Tibial nerve (tissue), 4 donors: Measurements from ENCODE around the gene RHOXF2B.

ENCODE experiments used
- CTCF ChIP-seq, 5 experiments: fragments of 200-600 bp in 3 of 5; fragments of 450-650 bp in 2 of 5; sonication (generic) in 3 of 5; IDR thresholded peaks; one replicate each; pipeline ENCODE4 v1.5.1; 2016 to 2019; ENCODE audit warnings: antibody characterized with exemption in 5 of 5, mild to moderate bottlenecking in 3 of 5, moderate library complexity in 2 of 5
- EP300 ChIP-seq, 2 donors: sonication (generic); formaldehyde crosslinking; IDR thresholded peaks; one replicate each; pipeline ENCODE4 v1.6.1; 2017; ENCODE audit warnings: antibody characterized with exemption in 2 of 2, mild to moderate bottlenecking in 1 of 2
- POLR2A ChIP-seq, 2 donors: fragments of 450-650 bp; IDR thresholded peaks; one replicate each; pipeline ENCODE4 v1.6.1; 2017; ENCODE audit warnings: antibody characterized with exemption in 2 of 2, mild to moderate bottlenecking in 2 of 2, moderate library complexity in 2 of 2

- TF ChIP-seq CTCF (IDR thresholded peaks at IDR 0.05), result no peak
- no peak for TF ChIP-seq POLR2A (IDR thresholded peaks at IDR 0.05)
- TF ChIP-seq EP300 (IDR thresholded peaks at IDR 0.05), result no peak
These were observed 54.2 kb downstream of the RHOXF2B start for GRCh38 chrX:120023259-120023658.
